Sigmoid colon (tissue), 7 donors: ENCODE data around the gene CC2D1A. TPM values are rescaled to one million over a fixed set of nuclear protein-coding genes. Genes with fewer than 3 reads are reported as not detected.

ENCODE experiments used
- DNase-seq: peaks from one replicate; pipeline ENCODE4 v3.0.0-alpha.2; 2019
- H3K27ac ChIP-seq, 4 donors: fragments of 200-600 bp; sonication (generic); one replicate each; pipeline ENCODE4 v1.5.1; 2016 to 2019; ENCODE audit warnings: mild to moderate bottlenecking in 1 of 4
- H3K27me3 ChIP-seq, 3 donors: fragments of 200-600 bp; sonication (generic); one replicate each; pipeline ENCODE4 v1.5.1; 2019; ENCODE audit warnings: mild to moderate bottlenecking in 1 of 3
- H3K36me3 ChIP-seq, 4 donors: fragments of 200-600 bp; sonication (generic); one replicate each; pipeline ENCODE4 v1.5.1; 2016 to 2019
- H3K4me1 ChIP-seq, 4 donors: fragments of 200-600 bp; sonication (generic); one replicate each; pipeline ENCODE4 v1.5.1; 2017 to 2019
- H3K4me3 ChIP-seq, 4 donors: fragments of 200-600 bp; sonication (generic); one replicate each; pipeline ENCODE4 v1.5.1; 2017 to 2019; ENCODE audit warnings: mild to moderate bottlenecking in 2 of 4, moderate library complexity in 1 of 4
- H3K9me3 ChIP-seq, 4 donors: fragments of 200-600 bp in 3 of 4; sonication (generic) in 3 of 4; one replicate each; pipeline versions ENCODE4 v1.5.1 to v1.6.1; 2013 to 2019
- CTCF ChIP-seq, 4 experiments: fragments of 450-650 bp in 3 of 4; fragments of 200-600 bp in 1 of 4; IDR thresholded peaks; one replicate each; pipeline ENCODE4 v1.5.1; 2016 to 2019; ENCODE audit warnings: antibody characterized with exemption in 4 of 4, mild to moderate bottlenecking in 3 of 4, moderate library complexity in 2 of 4
- EP300 ChIP-seq, 4 donors: sonication (generic); formaldehyde crosslinking; IDR thresholded peaks; one replicate each; pipeline ENCODE4 v1.6.1; 2017; ENCODE audit warnings: antibody characterized with exemption in 4 of 4
- POLR2A ChIP-seq, 2 donors: fragments of 450-650 bp; IDR thresholded peaks; one replicate each; pipeline ENCODE4 v1.6.1; 2016; ENCODE audit warnings: antibody characterized with exemption in 2 of 2, mild to moderate bottlenecking in 2 of 2, moderate library complexity in 2 of 2
- POLR2AphosphoS5 ChIP-seq, 4 donors: sonication (generic); formaldehyde crosslinking; IDR thresholded peaks; one replicate each; pipeline ENCODE4 v1.6.1; 2017; ENCODE audit warnings: antibody characterized with exemption in 4 of 4
- WGBS, 2 donors: extraction: QIAGEN DNeasy Blood & Tissue Kit; methylation state at CpG; one replicate each; pipeline ENCODE4 v1.1.7; 2013; 5-methylcytosine and 5-hydroxymethylcytosine counted together
- intact Hi-C: fragments of 100-400 bp; cut with DNase I; formaldehyde crosslinking; loops from one replicate; pipeline ENCODE4 v1.15.1; 2023
- polyA plus RNA-seq, 3 donors: library from polyadenylated mRNA; stranded (reverse); fragments of 200-250 nt; gene quantifications; one replicate each; pipeline ENCODE4 v1.2.3, GENCODE V29; 2013
- total RNA-seq, 4 donors: library from RNA; depleted of rRNA; stranded (reverse); fragments of >200 nt; gene quantifications; one replicate each; pipeline ENCODE4 v1.1.0, GENCODE V29; 2016
- donor health status: healthy with polysubstance abuse.
- donor health status: Bipolar disorder and iron deficiency.
- donor health status: healthy.

The CC2D1A gene
- total and polyA plus RNA-seq, 7 donors = 15.0 to 88.2 (median 33.5) TPM

- H3K9me3 ChIP-seq = no peaks in the 10 kb centered on the region
- 18 to 79% methylated on average over 2 of the region's 2 CpGs for WGBS, 2 donors
- peaks cover 0 to 24% (median 15%) of the 10 kb centered on the region in 4 donors for H3K4me1 ChIP-seq
- H3K27me3 ChIP-seq = no peaks in the 10 kb centered on the region
- intact Hi-C loops = no loop called here
- peaks cover 6 to 47% (median 24%) of the 10 kb centered on the region in 4 donors for H3K36me3 ChIP-seq
- H3K4me3 ChIP-seq = no peak overlapping the region
- DNase-seq = no peak
- TF ChIP-seq EP300 (IDR thresholded peaks at IDR 0.05) = no peak
- no peak for TF ChIP-seq CTCF (IDR thresholded peaks at IDR 0.05)
- TF ChIP-seq POLR2A (IDR thresholded peaks at IDR 0.05) = no peak
- no peak for TF ChIP-seq POLR2AphosphoS5 (IDR thresholded peaks at IDR 0.05)
- H3K27ac ChIP-seq = no peak overlapping the region
Measured at GRCh38 chr19:13909430-13909829, 3.4 kb downstream of the CC2D1A start.

GRCh38 chr19:13913352-13913751 lies 7.4 kb downstream of the CC2D1A start:
- no peak overlapping the region for H3K27ac ChIP-seq
- DNase-seq = no peak
- H3K4me3 ChIP-seq = no peak overlapping the region
- TF ChIP-seq POLR2AphosphoS5 (IDR thresholded peaks at IDR 0.05) (no peak), POLR2A (IDR thresholded peaks at IDR 0.05) (no peak), EP300 (IDR thresholded peaks at IDR 0.05) (no peak), CTCF (IDR thresholded peaks at IDR 0.05) (no peak)
- H3K36me3 ChIP-seq = peaks cover 6 to 85% (median 44%) of the 10 kb centered on the region in 4 donors
- no peaks in the 10 kb centered on the region for H3K9me3 ChIP-seq
- WGBS, 2 donors = 94 to 95% methylated on average over 17 of the region's 17 CpGs
- H3K27me3 ChIP-seq = no peaks in the 10 kb centered on the region
- H3K4me1 ChIP-seq = no peaks in the 10 kb centered on the region
- intact Hi-C loops = no loop called here

GRCh38 chr19:13914777-13915176 lies 8.8 kb downstream of the CC2D1A start:
- intact Hi-C loops = no loop called here
- TF ChIP-seq EP300 (IDR thresholded peaks at IDR 0.05) = no peak
- no peak for TF ChIP-seq CTCF (IDR thresholded peaks at IDR 0.05)
- no peak for TF ChIP-seq POLR2AphosphoS5 (IDR thresholded peaks at IDR 0.05)
- TF ChIP-seq POLR2A (IDR thresholded peaks at IDR 0.05) = no peak
- Histone ChIP-seq H3K27ac (no peak overlapping the region), H3K27me3 (no peaks in the 10 kb centered on the region), H3K4me1 (no peaks in the 10 kb centered on the region), H3K4me3 (no peak overlapping the region), H3K9me3 (no peaks in the 10 kb centered on the region), H3K36me3 (peaks cover 13 to 94% (median 55%) of the 10 kb centered on the region in 4 donors)
- 70 to 87% methylated on average over 3 of the region's 3 CpGs for WGBS, 2 donors
- no peak for DNase-seq

GRCh38 chr19:13917888-13918406 lies 11.9 kb downstream of the CC2D1A start:
- WGBS, 2 donors = 88 to 91% methylated on average over 14 of the region's 14 CpGs
- peaks cover 0 to 4% (median 1%) of the 10 kb centered on the region in 4 donors for H3K9me3 ChIP-seq
- DNase-seq = no peak
- H3K36me3 ChIP-seq = peaks cover 17 to 99% (median 65%) of the 10 kb centered on the region in 4 donors
- H3K27ac ChIP-seq = no peak overlapping the region
- H3K27me3 ChIP-seq = no peaks in the 10 kb centered on the region
- H3K4me1 ChIP-seq = no peaks in the 10 kb centered on the region
- no peak overlapping the region for H3K4me3 ChIP-seq
- intact Hi-C loops = no loop called here
- TF ChIP-seq EP300 (IDR thresholded peaks at IDR 0.05) = no peak
- TF ChIP-seq POLR2AphosphoS5 (IDR thresholded peaks at IDR 0.05) = no peak

GRCh38 chr19:13918726-13919411 lies 12.9 kb downstream of the CC2D1A start:
- H3K36me3 ChIP-seq = peaks cover 17 to 99% (median 70%) of the 10 kb centered on the region in 4 donors
- H3K4me1 ChIP-seq = no peaks in the 10 kb centered on the region
- no peak for DNase-seq
- no peaks in the 10 kb centered on the region for H3K27me3 ChIP-seq
- H3K4me3 ChIP-seq = no peak overlapping the region
- intact Hi-C loops = no loop called here
- TF ChIP-seq POLR2A (IDR thresholded peaks at IDR 0.05) = no peak
- no peak for TF ChIP-seq POLR2AphosphoS5 (IDR thresholded peaks at IDR 0.05)
- no peak for TF ChIP-seq CTCF (IDR thresholded peaks at IDR 0.05)
- no peak for TF ChIP-seq EP300 (IDR thresholded peaks at IDR 0.05)
- H3K9me3 ChIP-seq = peaks cover 0 to 4% (median 1%) of the 10 kb centered on the region in 4 donors
- 84 to 91% methylated on average over 34 of the region's 34 CpGs for WGBS, 2 donors
- H3K27ac ChIP-seq = no peak overlapping the region
